ENCODE measurements around the gene ATP1B2. TPM values are rescaled to one million over a fixed set of nuclear protein-coding genes. Genes with fewer than 3 reads are reported as not detected.

The ATP1B2 gene
- total RNA-seq, 1 donor, result not detected

- DNase-seq (ENCODE audit: low read depth), result peak; percentile 52
- no peak for TF ChIP-seq CTCF (IDR thresholded peaks at IDR 0.05; ENCODE audit: insufficient read depth, low read depth, low read length)
- H3K4me3 ChIP-seq (ENCODE audit: low read depth, low read length), result peak overlapping the region; percentile 62
Observed at GRCh38 chr17:7703584-7704479, 53.1 kb downstream of the ATP1B2 start.

GRCh38 chr17:7704601-7705268 lies 54.0 kb downstream of the ATP1B2 start, which contains the start of gene EFNB3:
Gene EFNB3, plus strand, starts transcription at chr17:7705202. Its CDS starts 397 bp downstream, at chr17:7705599.
- H3K4me3 ChIP-seq (ENCODE audit: low read depth, low read length), result peak within 1 kb of the TSS; percentile 62
- DNase-seq (ENCODE audit: low read depth), result peak; percentile 37

GRCh38 chr17:7705269-7706255 lies 54.8 kb downstream of the ATP1B2 start:
- H3K4me3 ChIP-seq (ENCODE audit: low read depth, low read length), result peak overlapping the region; percentile 62
- DNase-seq (ENCODE audit: low read depth), result no peak
- no peak for TF ChIP-seq CTCF (IDR thresholded peaks at IDR 0.05; ENCODE audit: insufficient read depth, low read depth, low read length)

More at GRCh38 chr17:7704601-7705268, 54.0 kb downstream of the ATP1B2 start, which contains the start of gene EFNB3:
- no peak for TF ChIP-seq CTCF (IDR thresholded peaks at IDR 0.05; ENCODE audit: insufficient read depth, low read depth, low read length)

- DNase-seq (ENCODE audit: low read depth), result no peak
- H3K4me3 ChIP-seq (ENCODE audit: low read depth, low read length), result no peak overlapping the region
- TF ChIP-seq CTCF (IDR thresholded peaks at IDR 0.05; ENCODE audit: insufficient read depth, low read depth, low read length), result no peak
Observed at GRCh38 chr17:7706631-7707354, 56.1 kb downstream of the ATP1B2 start.

Other genes with a start within 250 kb of the ATP1B2 start
- 147 and 162 TPM in 2 replicates for gene TMEM256, start 246.8 kb upstream of the ATP1B2 start, total RNA-seq
- 8.1 and 9.5 TPM in 2 replicates for gene NLGN2, start 243.1 kb upstream of the ATP1B2 start, total RNA-seq
- not detected in 2 replicates for gene SPEM1, start 230.6 kb upstream of the ATP1B2 start, total RNA-seq
- not detected in 2 replicates for gene SPEM2, start 225.3 kb upstream of the ATP1B2 start, total RNA-seq
- gene SPEM3, start 222.1 kb upstream of the ATP1B2 start, total RNA-seq, result not detected in 2 replicates
- gene TMEM102, start 215.5 kb upstream of the ATP1B2 start, total RNA-seq, result 2.6 and 3.0 TPM in 2 replicates
- gene FGF11, start 211.4 kb upstream of the ATP1B2 start, total RNA-seq, result 0.32 and 3.9 TPM in 2 replicates
- gene CHRNB1, start 205.9 kb upstream of the ATP1B2 start, total RNA-seq, result 6.1 and 6.9 TPM in 2 replicates
- gene ZBTB4, start 171.3 kb upstream of the ATP1B2 start, total RNA-seq, result 30.0 and 37.1 TPM in 2 replicates
- gene SLC35G6, start 169.5 kb upstream of the ATP1B2 start, total RNA-seq, result not detected in 2 replicates
- gene POLR2A, start 166.6 kb upstream of the ATP1B2 start, total RNA-seq, result 118 and 127 TPM in 2 replicates
- gene TNFSF12, start 101.9 kb upstream of the ATP1B2 start, total RNA-seq, result 11.7 and 14.5 TPM in 2 replicates
- gene TNFSF13, start 92.2 kb upstream of the ATP1B2 start, total RNA-seq, result 0.43 and 0.64 TPM in 2 replicates
- gene SENP3, start 89.0 kb upstream of the ATP1B2 start, total RNA-seq, result 69.9 and 75.1 TPM in 2 replicates
- 9.1 and 9.7 TPM in 2 replicates for gene CD68, start 71.3 kb upstream of the ATP1B2 start, total RNA-seq
- 70.5 and 101 TPM in 2 replicates for gene MPDU1, start 67.1 kb upstream of the ATP1B2 start, total RNA-seq
- gene SOX15, start 60.8 kb upstream of the ATP1B2 start, total RNA-seq, result under 0.01 and 0.64 TPM in 2 replicates
- gene FXR2, start 36.0 kb upstream of the ATP1B2 start, total RNA-seq, result 37.4 and 39.7 TPM in 2 replicates
- 23.3 and 37.0 TPM in 2 replicates for gene SAT2, start 23.1 kb upstream of the ATP1B2 start, total RNA-seq
- 0.64 and 0.86 TPM in 2 replicates for gene SHBG, start 20.8 kb upstream of the ATP1B2 start, total RNA-seq
- gene TP53, start 36.6 kb downstream of the ATP1B2 start, total RNA-seq, result 50.6 and 79.5 TPM in 2 replicates
- 5.2 and 6.0 TPM in 2 replicates for gene WRAP53, start 37.6 kb downstream of the ATP1B2 start, total RNA-seq
- 0.32 and 0.43 TPM in 2 replicates for gene EFNB3, start 54.3 kb downstream of the ATP1B2 start, total RNA-seq
- gene DNAH2, start 66.8 kb downstream of the ATP1B2 start, total RNA-seq, result under 0.01 and 0.43 TPM in 2 replicates
- gene KDM6B, start 183.3 kb downstream of the ATP1B2 start, total RNA-seq, result 3.0 and 5.8 TPM in 2 replicates
- gene TMEM88, start 204.1 kb downstream of the ATP1B2 start, total RNA-seq, result 0.43 and 1.3 TPM in 2 replicates
- gene NAA38, start 206.6 kb downstream of the ATP1B2 start, total RNA-seq, result 55.3 and 73.1 TPM in 2 replicates
- 6.4 and 11.2 TPM in 2 replicates for gene CYB5D1, start 207.1 kb downstream of the ATP1B2 start, total RNA-seq
- 103 and 111 TPM in 2 replicates for gene CHD3, start 237.9 kb downstream of the ATP1B2 start, total RNA-seq

Data from fibroblast of villous mesenchyme (primary cell).